HG02678 (cell line): ENCODE results near the gene SEPTIN12.

Experiments used
- ATAC-seq: cut with Tn5 transposase; IDR thresholded peaks from one replicate; pipeline ENCODE4 v1.9.1; 2021; ENCODE audit warnings: mild to moderate bottlenecking, moderate library complexity; ENCODE audit not compliant: unreplicated experiment

The SEPTIN12 gene, protein sequence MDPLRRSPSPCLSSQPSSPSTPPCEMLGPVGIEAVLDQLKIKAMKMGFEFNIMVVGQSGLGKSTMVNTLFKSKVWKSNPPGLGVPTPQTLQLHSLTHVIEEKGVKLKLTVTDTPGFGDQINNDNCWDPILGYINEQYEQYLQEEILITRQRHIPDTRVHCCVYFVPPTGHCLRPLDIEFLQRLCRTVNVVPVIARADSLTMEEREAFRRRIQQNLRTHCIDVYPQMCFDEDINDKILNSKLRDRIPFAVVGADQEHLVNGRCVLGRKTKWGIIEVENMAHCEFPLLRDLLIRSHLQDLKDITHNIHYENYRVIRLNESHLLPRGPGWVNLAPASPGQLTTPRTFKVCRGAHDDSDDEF

GRCh38 chr16:4787627-4788482 is at the start of gene SEPTIN12:
SEPTIN12 (minus strand) TSS chr16:4788345; CDS start chr16:4787645, 700 bp downstream.
- no peak for ATAC-seq

DNA sequence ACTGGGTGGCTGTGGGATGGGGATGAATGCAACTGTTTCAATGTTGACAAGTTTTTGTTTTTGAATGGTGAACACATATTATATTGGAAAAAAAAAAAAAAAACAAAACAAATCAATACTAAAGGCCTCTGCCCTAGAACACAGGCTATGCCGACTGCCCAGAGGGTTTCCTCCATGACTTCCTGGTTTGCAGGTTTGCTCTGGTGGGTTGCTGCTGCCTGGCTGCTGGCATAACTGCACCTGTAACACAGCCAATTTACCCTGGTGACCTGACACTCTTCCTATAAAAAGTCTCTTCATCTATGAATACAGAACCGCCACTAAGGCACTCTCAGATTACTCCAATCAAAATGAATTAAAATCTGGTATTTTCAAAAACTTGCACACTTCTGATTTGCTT is 48.6 kb upstream of the SEPTIN12 start:
- no peak for ATAC-seq

- ATAC-seq, result no peak
These were observed 45.4 kb upstream of the SEPTIN12 start for GRCh38 chr16:4833584-4833983.

- no peak for ATAC-seq
These were observed 44.7 kb upstream of the SEPTIN12 start for GRCh38 chr16:4832698-4833343.

DNA sequence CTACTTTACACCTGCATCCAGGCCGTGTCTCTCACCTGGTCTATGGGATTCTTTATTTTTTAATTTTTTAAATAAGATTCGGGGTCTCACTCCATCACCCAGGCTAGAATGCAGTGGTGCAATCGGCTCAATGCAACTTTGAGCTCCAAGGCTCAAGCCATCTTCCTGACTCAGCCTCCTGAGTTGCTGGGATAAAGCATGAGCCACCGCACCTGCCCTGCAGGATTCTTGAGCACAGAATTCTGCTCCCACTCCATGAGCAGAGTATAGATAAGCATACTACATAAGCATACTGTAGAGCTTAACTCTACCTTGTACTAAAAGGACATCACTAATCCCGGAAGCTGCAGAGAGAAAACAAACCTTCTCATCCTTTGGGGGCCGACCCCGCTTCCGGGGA is 43.5 kb upstream of the SEPTIN12 start:
- no peak for ATAC-seq

DNA sequence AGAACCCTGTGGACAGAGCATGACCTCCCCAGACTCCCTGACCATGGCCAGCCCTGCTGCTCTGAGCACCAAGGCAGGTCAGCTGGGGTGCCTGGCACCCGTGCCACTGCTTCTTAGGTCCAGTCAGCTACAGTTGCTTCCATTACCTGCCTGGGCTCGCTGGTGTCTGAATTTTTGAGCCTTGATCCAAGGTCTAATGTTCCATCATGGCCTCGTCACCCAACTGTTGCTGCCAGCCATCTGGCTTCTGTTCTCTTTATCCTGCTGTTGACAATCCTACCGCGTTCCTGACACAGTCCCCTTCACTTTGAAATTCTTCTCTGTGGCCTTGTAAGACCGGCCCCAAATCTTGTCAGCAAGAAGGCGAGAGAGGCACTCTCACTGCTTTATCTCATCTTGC is 42.3 kb upstream of the SEPTIN12 start:
- ATAC-seq, result no peak

DNA sequence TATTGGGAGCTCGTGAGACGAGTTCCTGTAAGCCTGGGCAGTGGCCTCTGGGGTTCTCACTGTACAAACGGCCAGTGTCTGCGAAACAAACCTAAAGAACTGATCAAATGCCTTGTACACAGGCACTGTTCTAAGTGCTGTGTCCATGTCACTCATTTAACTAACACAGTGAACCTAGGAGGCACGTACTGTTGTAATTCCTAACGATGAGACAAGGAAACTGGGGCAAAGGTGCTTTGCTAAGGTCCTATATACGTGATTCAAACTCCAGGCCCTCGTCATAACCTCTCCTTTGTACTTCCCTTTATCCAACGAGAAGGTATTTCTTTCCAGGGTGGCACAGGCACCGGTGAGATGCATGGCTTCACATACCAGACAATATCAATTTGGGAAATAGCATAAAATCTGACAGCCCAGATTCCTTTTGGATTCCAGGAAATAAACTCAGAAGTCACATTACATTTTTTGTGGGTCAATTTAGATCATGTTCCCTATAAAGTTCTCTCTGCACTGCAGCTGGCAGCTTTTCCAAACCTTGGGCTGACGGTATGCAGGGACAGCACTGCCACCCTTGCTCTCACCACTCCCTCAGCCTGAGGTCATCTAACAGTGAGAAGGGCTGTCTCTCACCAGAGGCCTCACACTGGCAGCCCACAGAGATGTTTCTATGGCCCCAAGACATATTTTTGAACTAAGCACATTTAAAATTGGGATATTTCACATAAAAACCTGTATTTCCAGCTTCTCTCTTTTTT is 40.6 kb upstream of the SEPTIN12 start:
- no peak for ATAC-seq

GRCh38 chr16:4826980-4827379 is 38.8 kb upstream of the SEPTIN12 start:
- ATAC-seq, result no peak

DNA sequence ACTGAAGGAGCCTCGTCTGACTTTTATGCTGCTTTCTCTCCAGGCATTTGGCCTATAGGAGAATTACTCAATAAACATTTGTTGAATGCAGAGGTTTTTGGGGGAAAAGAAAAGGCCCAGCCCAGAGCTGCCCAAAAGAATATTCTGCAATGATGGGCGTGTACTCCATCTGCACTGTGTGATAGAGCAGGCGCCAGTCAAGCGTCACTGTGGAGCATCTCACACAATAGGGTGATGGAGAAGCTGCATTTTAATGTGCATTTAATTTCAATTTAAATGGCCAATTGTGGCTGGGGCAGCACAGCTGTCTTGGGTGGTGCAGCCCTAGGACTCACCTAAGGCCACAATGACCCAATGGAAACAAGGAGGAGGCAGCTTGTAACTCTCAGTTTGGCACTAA is 38.4 kb upstream of the SEPTIN12 start:
- no peak for ATAC-seq

GRCh38 chr16:4825196-4825595 is 37.1 kb upstream of the SEPTIN12 start:
- no peak for ATAC-seq

- ATAC-seq, result no peak
These were observed 32.5 kb upstream of the SEPTIN12 start for GRCh38 chr16:4820652-4821051.

GRCh38 chr16:4814542-4815173 is 26.5 kb upstream of the SEPTIN12 start:
- ATAC-seq, result no peak

DNA sequence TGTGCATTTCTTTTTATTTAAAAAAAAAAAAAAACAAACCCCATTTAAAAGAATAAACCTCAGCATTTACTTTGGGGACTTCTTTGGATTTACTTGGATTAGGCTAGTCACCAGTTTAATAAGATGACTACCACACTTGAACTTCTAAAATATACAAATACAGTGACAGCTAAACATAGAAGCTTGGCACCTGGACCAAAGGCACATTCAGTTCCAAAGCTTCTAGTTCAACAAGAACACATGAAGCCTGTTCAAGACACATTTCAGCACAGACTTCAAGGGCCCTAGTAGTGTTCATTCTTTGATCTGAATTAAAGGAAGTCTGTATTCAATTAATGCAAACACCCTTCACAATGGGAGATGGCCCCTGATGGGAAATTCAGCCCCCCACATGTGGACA is 25.9 kb upstream of the SEPTIN12 start:
- ATAC-seq, result no peak

GRCh38 chr16:4813251-4814003 is 25.3 kb upstream of the SEPTIN12 start:
- no peak for ATAC-seq

- ATAC-seq, result no peak
These were observed 23.6 kb upstream of the SEPTIN12 start for GRCh38 chr16:4811773-4812172.

- no peak for ATAC-seq
These were observed 23.1 kb upstream of the SEPTIN12 start for GRCh38 chr16:4811242-4811641.

- no peak for ATAC-seq
These were observed 18.1 kb upstream of the SEPTIN12 start for GRCh38 chr16:4806280-4806679.

GRCh38 chr16:4805231-4805630 is 17.1 kb upstream of the SEPTIN12 start:
- ATAC-seq, result no peak

GRCh38 chr16:4803898-4804762 is 16.0 kb upstream of the SEPTIN12 start:
- ATAC-seq, result no peak
